Psoas muscle (tissue), 8 donors: ENCODE measurements around the gene DPH7. TPM values are rescaled to one million over a fixed set of nuclear protein-coding genes. Genes with fewer than 3 reads are reported as not detected.
"Not testable (repeated sequence)": the region's sequence is repeated elsewhere in the genome, so short reads cannot be mapped to it uniquely, and the experiment has no call there.

ENCODE experiments used
- ATAC-seq, 4 donors: fragments of 200-7000 bp; cut with Tn5 transposase; one replicate each; pipeline ENCODE4 v1.9.1; 2020; ENCODE audit warnings: moderate library complexity in 3 of 4, mild to moderate bottlenecking in 2 of 4
- DNase-seq, 2 donors: peaks; one replicate each; pipeline ENCODE4 v3.0.0-alpha.2; 2020
- H3K27ac ChIP-seq: fragments of 200-600 bp; one replicate; pipeline ENCODE4 v1.8.0; 2022
- H3K27me3 ChIP-seq, 3 donors: fragments of 200-600 bp in 1 of 3; one replicate each; pipeline versions ENCODE4 v1.6.1 to v1.8.0; 2013 to 2022; ENCODE audit warnings: low read length in 2 of 3, mild to moderate bottlenecking in 2 of 3, moderate library complexity in 1 of 3; ENCODE audit not compliant: insufficient read depth in 3 of 3
- H3K36me3 ChIP-seq, 2 donors: fragments of 200-600 bp in 1 of 2; one replicate each; pipeline versions ENCODE4 v1.6.1 to v1.8.0; 2013 to 2022; ENCODE audit warnings: low read depth in 1 of 2, mild to moderate bottlenecking in 1 of 2, moderate library complexity in 1 of 2; ENCODE audit not compliant: insufficient read depth in 1 of 2
- H3K4me1 ChIP-seq: fragments of 200-600 bp; one replicate; pipeline ENCODE4 v1.8.0; 2022
- H3K4me3 ChIP-seq: fragments of 200-600 bp; one replicate; pipeline ENCODE4 v1.8.0; 2022; ENCODE audit warnings: mild to moderate bottlenecking
- H3K9me3 ChIP-seq: fragments of 200-600 bp; one replicate; pipeline ENCODE4 v1.8.0; 2022
- CTCF ChIP-seq: fragments of 200-600 bp; IDR thresholded peaks from one replicate; pipeline ENCODE4 v1.8.0; 2022; ENCODE audit warnings: antibody characterized with exemption
- WGBS, 3 donors: extraction: QIAGEN DNeasy Blood & Tissue Kit; methylation state at CpG; one replicate each; pipeline versions ENCODE4 v1.1.6 to v1.1.7; 2013; 5-methylcytosine and 5-hydroxymethylcytosine counted together
- intact Hi-C, 2 donors: fragments of 100-400 bp; cut with DNase I; formaldehyde crosslinking; loops; one replicate each; pipeline versions ENCODE4 v1.11.0 to v1.14.2; 2022
- polyA plus RNA-seq, 3 donors: library from polyadenylated mRNA; stranded (reverse); fragments of 200-250 nt; gene quantifications; one replicate each; pipeline ENCODE4 v1.2.3, GENCODE V29; 2013
- total RNA-seq, 4 donors: library from RNA; stranded (reverse); fragmentation: NEBNext Ultra II Directional in 2 of 4; extraction: Animal tissue kit (Norgen Biotek cat#: 25700) in 2 of 4; gene quantifications; one replicate each; pipeline versions ENCODE4 v1.2.1 to v1.2.4, GENCODE V29; 2021 to 2023
- donor health status: healthy with polysubstance abuse.
- donor health status: DM: no; HTN: no; CAD: no; lungs with moderate emphysema.
- donor health status: Bipolar disorder and iron deficiency.
- donor health status: healthy.
- donor health status: DM: yes; HTN: yes; CAD: no.
- donor health status: DM: no; HTN: no; CAD: no.
- donor health status: DM: no; HTN: no; CAD: no.
- donor health status: DM: yes; HTN: yes; CAD: no.

Gene DPH7
- total and polyA plus RNA-seq, 7 donors, result 9.1 to 17.8 (median 14.1) TPM

DNA sequence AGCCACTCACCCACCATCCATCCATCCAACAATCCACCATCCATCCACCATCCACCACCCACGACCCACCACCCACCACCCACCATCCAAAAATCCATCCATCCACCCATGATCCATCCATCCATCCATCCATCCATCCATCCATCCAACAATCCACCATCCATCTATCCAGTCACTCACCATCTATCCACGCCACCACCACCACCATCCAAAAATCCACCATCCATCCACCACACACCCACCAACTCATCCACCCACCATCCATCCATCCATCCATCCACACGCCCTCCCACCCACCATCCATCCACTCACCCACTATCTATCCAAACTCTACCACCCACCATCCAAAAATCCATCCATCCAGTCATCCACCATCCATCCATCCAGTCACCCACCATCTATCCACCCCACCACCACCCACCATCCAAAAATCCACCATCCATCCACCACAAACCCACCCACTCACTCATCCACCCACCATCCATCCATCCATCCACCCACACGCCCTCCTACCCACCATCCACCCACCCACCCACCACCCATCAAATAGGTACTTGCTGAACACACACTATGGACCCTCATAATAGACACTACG lies 9.0 kb downstream of the DPH7 start:
- no peak for TF ChIP-seq CTCF
- Histone ChIP-seq H3K27me3 (no peaks in the 10 kb centered on the region), H3K4me3 (no peak overlapping the region), H3K9me3 (no peaks in the 10 kb centered on the region), H3K4me1 (no peaks in the 10 kb centered on the region), H3K36me3 (peaks cover 0 to 51% of the 10 kb centered on the region in 2 donors), H3K27ac (no peak overlapping the region)
- WGBS, 3 donors, result 97 to 100% (median 99%) methylated on average over 5 of the region's 5 CpGs
- intact Hi-C loops, result no loop called here
- no peak for DNase-seq
- no peak for ATAC-seq

- ATAC-seq, H3K27me3 ChIP-seq, H3K27ac ChIP-seq, H3K4me3 ChIP-seq, H3K9me3 ChIP-seq, intact Hi-C loops, DNase-seq, H3K4me1 ChIP-seq: not testable (repeated sequence)
- 83 to 89% (median 87%) methylated on average over 5 of the region's 5 CpGs for WGBS, 3 donors
- peaks cover 0 to 51% of the 10 kb centered on the region in 2 donors for H3K36me3 ChIP-seq
Measured at GRCh38 chr9:137568445-137568844, 10.3 kb downstream of the DPH7 start.

- DNase-seq (no peak), ATAC-seq (no peak)
- TF ChIP-seq CTCF, result no peak
- no peaks in the 10 kb centered on the region for H3K27me3 ChIP-seq
- no peaks in the 10 kb centered on the region for H3K9me3 ChIP-seq
- no peak overlapping the region for H3K27ac ChIP-seq
- peaks cover 2 to 45% of the 10 kb centered on the region in 2 donors for H3K36me3 ChIP-seq
- H3K4me1 ChIP-seq, result no peaks in the 10 kb centered on the region
- H3K4me3 ChIP-seq, result no peak overlapping the region
- intact Hi-C loops, result no loop called here
- 82 to 88% (median 86%) methylated on average over 17 to 18 of the region's 18 CpGs for WGBS, 3 donors
Measured at GRCh38 chr9:137564817-137565411, 13.8 kb downstream of the DPH7 start.

DNA sequence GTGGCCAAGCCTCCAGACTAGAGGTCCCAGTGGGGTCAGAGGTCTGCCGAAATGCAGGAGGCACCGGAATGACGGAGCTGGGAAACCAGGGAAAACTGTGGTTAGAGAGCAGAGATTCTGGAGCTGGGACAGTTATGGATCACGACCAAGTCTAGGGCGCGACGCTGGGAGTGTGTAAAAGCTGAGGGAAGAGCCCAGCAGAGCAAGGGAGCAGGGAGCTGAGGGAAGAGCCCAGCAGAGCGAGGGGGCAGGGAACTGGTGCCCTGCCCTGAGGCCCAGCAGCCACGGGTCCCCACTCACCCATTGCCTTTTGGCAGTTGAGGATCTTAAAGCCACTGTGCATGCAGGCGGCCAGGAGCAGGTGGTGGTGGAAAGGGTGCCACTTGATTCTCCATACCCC lies 14.6 kb downstream of the DPH7 start:
- Histone ChIP-seq H3K9me3 (no peaks in the 10 kb centered on the region), H3K27me3 (no peaks in the 10 kb centered on the region), H3K4me3 (no peak overlapping the region), H3K4me1 (no peaks in the 10 kb centered on the region), H3K27ac (no peak overlapping the region), H3K36me3 (peaks cover 3 to 49% of the 10 kb centered on the region in 2 donors)
- WGBS, 3 donors, result 79 to 85% (median 79%) methylated on average over 6 to 10 of the region's 10 CpGs
- TF ChIP-seq CTCF, result no peak
- DNase-seq (no peak), ATAC-seq (peak in 1 of 4 donors; percentile 21)
- intact Hi-C loops, result no loop called here

GRCh38 chr9:137558127-137558526 lies 20.6 kb downstream of the DPH7 start:
- WGBS, 3 donors, result 94 to 96% (median 95%) methylated on average over 4 of the region's 4 CpGs
- Histone ChIP-seq H3K27me3 (no peaks in the 10 kb centered on the region), H3K4me1 (peaks cover under 1% of the 10 kb centered on the region), H3K27ac (no peak overlapping the region), H3K4me3 (no peak overlapping the region), H3K9me3 (no peaks in the 10 kb centered on the region), H3K36me3 (peaks cover 5 to 77% of the 10 kb centered on the region in 2 donors)
- intact Hi-C loops, result no loop called here
- no peak for ATAC-seq
- TF ChIP-seq CTCF, result no peak
- no peak for DNase-seq
